Measurements from ENCODE around the gene RGS19.

DNA sequence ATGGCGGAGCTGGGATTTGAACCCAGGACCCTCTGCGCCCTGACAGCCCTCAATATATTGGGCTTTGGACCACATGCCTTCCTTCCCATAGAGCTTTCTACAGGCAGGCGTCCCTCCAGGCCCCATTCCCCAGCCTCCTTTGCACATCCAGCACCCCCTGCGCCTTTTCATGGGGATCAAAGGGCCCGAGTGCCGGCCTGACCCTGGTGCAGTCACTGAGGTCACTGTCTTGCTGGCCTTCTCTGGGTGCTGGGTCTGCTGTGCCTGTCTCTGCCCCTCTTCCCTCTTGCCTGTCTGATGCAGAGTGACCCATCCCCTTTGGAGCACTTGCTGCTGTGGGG, 2.3 kb upstream of the RGS19 start:
- TF ChIP-seq POLR2A (IDR thresholded peaks at IDR 0.05), result no peak
- TF ChIP-seq, protein P1, sequence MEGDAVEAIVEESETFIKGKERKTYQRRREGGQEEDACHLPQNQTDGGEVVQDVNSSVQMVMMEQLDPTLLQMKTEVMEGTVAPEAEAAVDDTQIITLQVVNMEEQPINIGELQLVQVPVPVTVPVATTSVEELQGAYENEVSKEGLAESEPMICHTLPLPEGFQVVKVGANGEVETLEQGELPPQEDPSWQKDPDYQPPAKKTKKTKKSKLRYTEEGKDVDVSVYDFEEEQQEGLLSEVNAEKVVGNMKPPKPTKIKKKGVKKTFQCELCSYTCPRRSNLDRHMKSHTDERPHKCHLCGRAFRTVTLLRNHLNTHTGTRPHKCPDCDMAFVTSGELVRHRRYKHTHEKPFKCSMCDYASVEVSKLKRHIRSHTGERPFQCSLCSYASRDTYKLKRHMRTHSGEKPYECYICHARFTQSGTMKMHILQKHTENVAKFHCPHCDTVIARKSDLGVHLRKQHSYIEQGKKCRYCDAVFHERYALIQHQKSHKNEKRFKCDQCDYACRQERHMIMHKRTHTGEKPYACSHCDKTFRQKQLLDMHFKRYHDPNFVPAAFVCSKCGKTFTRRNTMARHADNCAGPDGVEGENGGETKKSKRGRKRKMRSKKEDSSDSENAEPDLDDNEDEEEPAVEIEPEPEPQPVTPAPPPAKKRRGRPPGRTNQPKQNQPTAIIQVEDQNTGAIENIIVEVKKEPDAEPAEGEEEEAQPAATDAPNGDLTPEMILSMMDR (IDR thresholded peaks at IDR 0.05), result no peak
